Upper lobe of left lung (tissue), 4 donors: ENCODE results near the gene RAD51D.

Experiments
- EP300 ChIP-seq, 4 donors: sonication (generic); formaldehyde crosslinking; IDR thresholded peaks; one replicate each; pipeline ENCODE4 v1.5.1; 2017; ENCODE audit warnings: antibody characterized with exemption in 4 of 4, control low read depth in 2 of 4
- POLR2A ChIP-seq, 4 donors: fragments of 450-650 bp; IDR thresholded peaks; one replicate each; pipeline ENCODE4 v1.5.1; 2016 to 2017; ENCODE audit warnings: antibody characterized with exemption in 4 of 4, mild to moderate bottlenecking in 2 of 4
- POLR2AphosphoS5 ChIP-seq, 2 donors: sonication (generic); formaldehyde crosslinking; IDR thresholded peaks; one replicate each; pipeline ENCODE4 v1.5.1; 2017; ENCODE audit warnings: antibody characterized with exemption in 2 of 2
- TF ChIP-seq, protein P1 (sequence below), 6 experiments: fragments of 450-650 bp in 4 of 6; fragments of 200-600 bp in 2 of 6; sonication (generic) in 2 of 6; IDR thresholded peaks; one replicate each; pipeline ENCODE4 v1.5.1; 2016 to 2019; ENCODE audit warnings: antibody characterized with exemption in 6 of 6

DNA sequence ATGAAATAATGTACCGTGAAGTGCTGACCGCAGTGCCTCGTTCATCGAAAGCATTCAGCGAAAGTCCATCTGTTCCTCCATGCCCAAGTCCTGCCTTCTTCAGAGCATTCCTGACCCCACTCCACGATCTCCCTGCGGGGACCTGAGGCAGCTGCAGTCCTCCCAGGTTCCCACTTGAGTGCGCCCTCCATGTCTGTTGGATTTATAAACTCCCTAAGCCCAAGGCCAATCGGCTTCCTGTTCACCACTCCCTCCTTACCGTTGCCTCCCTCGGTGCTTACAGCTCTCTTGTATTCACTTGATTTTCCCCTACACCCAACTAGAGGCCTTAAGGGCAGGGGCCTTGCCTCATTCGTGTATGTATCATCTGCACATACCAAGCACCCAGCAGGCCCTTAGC is 2.8 kb downstream of the RAD51D start:
- TF ChIP-seq, protein P1, sequence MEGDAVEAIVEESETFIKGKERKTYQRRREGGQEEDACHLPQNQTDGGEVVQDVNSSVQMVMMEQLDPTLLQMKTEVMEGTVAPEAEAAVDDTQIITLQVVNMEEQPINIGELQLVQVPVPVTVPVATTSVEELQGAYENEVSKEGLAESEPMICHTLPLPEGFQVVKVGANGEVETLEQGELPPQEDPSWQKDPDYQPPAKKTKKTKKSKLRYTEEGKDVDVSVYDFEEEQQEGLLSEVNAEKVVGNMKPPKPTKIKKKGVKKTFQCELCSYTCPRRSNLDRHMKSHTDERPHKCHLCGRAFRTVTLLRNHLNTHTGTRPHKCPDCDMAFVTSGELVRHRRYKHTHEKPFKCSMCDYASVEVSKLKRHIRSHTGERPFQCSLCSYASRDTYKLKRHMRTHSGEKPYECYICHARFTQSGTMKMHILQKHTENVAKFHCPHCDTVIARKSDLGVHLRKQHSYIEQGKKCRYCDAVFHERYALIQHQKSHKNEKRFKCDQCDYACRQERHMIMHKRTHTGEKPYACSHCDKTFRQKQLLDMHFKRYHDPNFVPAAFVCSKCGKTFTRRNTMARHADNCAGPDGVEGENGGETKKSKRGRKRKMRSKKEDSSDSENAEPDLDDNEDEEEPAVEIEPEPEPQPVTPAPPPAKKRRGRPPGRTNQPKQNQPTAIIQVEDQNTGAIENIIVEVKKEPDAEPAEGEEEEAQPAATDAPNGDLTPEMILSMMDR (IDR thresholded peaks at IDR 0.05): no peak
- TF ChIP-seq POLR2A (IDR thresholded peaks at IDR 0.05): no peak
- TF ChIP-seq EP300 (IDR thresholded peaks at IDR 0.05): no peak
- TF ChIP-seq POLR2AphosphoS5 (IDR thresholded peaks at IDR 0.05): no peak
